ENCODE data around the gene ARRDC4.

GRCh38 chr15:97977734-97978133 lies 17.2 kb downstream of the ARRDC4 start:
- TF ChIP-seq POLR2A (IDR thresholded peaks at IDR 0.05) (no peak), CTCF (IDR thresholded peaks at IDR 0.05) (no peak)
